ENCODE measurements around the gene AP2B1.

Gene AP2B1

DNA sequence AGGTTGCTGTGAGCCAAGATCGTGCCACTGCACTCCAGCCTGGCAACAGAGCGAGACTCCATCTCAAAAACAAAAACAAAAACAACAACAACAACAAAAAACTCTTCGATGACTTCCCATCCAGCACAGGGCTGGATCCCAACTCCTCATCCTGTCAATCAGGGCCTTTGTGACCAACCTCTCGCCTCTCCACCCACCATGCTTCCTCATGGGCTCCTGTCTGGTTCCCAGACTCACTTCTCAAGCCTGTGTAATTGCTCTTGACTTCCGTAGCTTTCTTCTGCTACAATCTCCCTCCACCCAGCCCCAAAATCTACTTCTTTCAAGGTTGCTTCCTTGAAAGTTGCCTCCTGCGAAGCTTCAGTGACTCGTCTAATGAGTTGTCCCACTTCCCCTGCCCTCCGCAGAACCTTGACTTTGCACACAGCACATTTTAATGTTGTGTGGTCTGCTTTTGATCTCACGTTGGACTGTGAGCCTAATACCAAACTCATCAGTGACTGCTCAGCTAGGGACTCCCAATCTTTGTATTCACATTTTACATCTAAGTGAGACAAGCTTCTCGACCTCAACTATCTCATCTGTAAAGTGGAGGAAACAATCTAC lies 143.4 kb downstream of the AP2B1 start:
- DNase-seq (ENCODE audit: low read depth): no peak

- DNase-seq (ENCODE audit: low read depth): no peak
These were observed 144.3 kb downstream of the AP2B1 start, which contains the start of gene RASL10B for GRCh38 chr17:35731239-35731916. Gene RASL10B (plus strand): TSS chr17:35731639. CDS start chr17:35735185, 3,546 bp downstream.

- DNase-seq (ENCODE audit: low read depth): no peak
These were observed 145.0 kb downstream of the AP2B1 start for GRCh38 chr17:35731917-35732805.

- no peak for DNase-seq (ENCODE audit: low read depth)
These were observed 145.6 kb downstream of the AP2B1 start for GRCh38 chr17:35732806-35733136.

- no peak for DNase-seq (ENCODE audit: low read depth)
These were observed 146.2 kb downstream of the AP2B1 start for GRCh38 chr17:35733366-35733765.

DNA sequence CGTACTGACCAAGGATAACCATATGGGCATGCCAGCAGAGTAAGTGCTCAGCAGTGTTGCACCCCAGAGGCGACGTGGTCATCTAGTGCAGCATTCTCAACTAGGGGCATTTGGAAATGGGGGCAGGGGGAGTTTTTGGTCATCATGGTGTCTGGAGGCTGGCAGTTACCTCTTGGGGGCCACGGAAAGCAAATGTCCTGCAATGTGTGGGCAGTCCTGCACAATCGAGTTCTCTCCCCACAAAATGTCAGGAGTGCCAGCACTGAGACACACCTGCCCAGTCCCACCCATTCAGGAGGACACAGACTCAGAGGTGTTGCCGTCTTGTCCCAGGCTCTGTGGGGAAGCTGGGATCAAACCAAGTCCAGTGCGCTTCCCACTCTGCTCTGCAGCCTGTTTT lies 147.3 kb downstream of the AP2B1 start:
- DNase-seq (ENCODE audit: low read depth): no peak

DNA sequence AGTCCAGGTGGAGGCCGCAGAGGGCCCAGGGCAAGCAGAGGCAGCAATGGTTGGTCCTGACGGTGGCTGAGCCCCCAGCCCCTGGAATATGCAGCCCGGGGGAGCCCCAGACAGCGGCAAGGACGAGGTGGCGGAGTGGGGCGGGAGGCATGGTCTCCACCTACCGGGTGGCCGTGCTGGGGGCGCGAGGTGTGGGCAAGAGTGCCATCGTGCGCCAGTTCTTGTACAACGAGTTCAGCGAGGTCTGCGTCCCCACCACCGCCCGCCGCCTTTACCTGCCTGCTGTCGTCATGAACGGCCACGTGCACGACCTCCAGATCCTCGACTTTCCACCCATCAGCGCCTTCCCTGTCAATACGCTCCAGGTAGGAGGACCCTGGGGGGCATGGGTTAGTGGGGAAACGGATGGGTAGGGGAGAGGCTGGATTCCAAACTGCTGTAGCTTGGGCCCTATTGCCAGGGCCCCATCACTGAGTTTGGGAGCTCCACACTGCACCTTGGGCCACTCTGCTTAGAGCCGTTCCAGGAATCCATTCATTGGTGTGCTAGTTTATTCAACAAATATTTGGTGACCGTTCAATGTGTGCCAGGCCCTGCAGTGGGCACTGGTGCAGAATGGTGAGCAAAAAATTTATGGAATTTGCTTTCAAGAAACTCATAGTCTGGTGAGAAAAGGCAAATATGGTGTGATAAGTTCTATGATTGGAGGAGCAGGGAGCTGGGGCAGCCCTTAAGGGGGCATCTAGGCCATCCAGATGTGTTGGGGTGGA lies 148.1 kb downstream of the AP2B1 start:
- no peak for DNase-seq (ENCODE audit: low read depth)

DNA sequence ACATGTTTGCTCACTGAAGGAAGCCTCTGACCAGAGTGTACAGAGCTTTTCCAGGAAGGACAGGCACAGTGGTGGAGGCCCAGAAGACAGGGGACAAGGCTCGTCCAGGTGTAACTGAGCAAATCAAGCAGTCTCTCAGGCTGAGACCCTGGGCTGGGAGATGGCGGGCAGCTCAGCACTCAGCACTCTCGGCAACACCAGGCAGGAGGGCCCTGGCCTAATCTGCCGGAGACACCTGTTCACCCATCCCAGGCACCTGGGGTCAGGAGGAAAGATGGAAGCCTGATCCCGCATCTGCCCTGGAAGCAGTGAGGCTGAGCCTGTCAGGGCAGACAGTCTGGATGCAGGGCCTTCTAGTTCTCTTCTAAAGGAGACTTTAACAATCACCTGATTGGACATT lies 149.1 kb downstream of the AP2B1 start:
- DNase-seq (ENCODE audit: low read depth): no peak

- no peak for DNase-seq (ENCODE audit: low read depth)
These were observed 151.5 kb downstream of the AP2B1 start for GRCh38 chr17:35738519-35739133.

DNA sequence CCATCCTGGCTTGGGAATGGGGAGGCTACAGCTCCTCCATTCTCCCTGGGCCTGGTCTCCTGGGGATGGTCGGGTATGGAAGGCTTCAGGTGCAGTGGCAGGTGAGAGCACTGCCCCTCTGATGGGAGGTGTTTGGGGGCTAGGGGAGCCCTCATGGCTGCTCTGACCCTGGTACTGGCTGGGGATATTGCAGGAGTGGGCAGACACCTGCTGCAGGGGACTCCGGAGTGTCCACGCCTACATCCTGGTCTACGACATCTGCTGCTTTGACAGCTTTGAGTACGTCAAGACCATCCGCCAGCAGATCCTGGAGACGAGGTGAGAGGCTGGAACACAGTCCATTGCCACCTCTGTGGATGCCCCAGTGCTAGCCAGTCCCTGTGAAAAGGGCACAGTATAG lies 153.1 kb downstream of the AP2B1 start:
- no peak for DNase-seq (ENCODE audit: low read depth)

DNA sequence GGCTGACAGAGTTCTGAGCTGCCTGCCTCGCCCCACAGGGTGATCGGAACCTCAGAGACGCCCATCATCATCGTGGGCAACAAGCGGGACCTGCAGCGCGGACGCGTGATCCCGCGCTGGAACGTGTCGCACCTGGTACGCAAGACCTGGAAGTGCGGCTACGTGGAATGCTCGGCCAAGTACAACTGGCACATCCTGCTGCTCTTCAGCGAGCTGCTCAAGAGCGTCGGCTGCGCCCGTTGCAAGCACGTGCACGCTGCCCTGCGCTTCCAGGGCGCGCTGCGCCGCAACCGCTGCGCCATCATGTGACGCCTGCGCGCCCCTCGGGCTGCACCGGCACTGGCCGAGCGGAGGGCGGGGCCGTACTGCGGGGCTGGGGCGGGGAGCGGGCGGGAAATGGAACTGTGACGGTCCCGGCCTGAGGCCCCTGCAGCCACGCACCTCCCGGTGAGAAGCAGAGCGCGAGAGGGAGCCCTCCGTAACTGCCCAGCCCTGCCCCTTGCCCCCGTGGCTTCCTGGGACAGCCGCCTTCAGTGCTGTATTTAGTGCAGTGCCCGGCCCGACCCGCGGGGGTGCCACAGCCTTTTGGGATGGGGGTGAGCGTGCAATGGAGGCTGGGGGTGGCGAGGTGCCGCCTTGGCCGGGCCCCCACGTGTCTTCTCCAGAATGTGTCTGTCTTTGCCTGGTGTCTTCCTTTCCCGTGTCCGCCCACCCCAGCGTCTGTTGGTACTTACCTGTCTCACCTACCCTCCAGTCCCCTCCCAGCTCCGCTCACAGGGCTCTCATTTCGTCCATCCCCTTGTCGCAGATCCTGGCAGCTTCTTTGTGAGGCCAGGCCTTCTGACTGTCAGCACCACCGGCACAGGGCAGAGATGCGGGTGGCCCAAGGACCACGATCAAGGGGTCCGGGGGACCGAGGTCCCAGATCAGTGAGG lies 154.1 kb downstream of the AP2B1 start:
- DNase-seq (ENCODE audit: low read depth): no peak

- no peak for DNase-seq (ENCODE audit: low read depth)
These were observed 155.4 kb downstream of the AP2B1 start for GRCh38 chr17:35742496-35742895.

GRCh38 chr17:35742896-35743477 lies 155.9 kb downstream of the AP2B1 start:
- no peak for DNase-seq (ENCODE audit: low read depth)

DNA sequence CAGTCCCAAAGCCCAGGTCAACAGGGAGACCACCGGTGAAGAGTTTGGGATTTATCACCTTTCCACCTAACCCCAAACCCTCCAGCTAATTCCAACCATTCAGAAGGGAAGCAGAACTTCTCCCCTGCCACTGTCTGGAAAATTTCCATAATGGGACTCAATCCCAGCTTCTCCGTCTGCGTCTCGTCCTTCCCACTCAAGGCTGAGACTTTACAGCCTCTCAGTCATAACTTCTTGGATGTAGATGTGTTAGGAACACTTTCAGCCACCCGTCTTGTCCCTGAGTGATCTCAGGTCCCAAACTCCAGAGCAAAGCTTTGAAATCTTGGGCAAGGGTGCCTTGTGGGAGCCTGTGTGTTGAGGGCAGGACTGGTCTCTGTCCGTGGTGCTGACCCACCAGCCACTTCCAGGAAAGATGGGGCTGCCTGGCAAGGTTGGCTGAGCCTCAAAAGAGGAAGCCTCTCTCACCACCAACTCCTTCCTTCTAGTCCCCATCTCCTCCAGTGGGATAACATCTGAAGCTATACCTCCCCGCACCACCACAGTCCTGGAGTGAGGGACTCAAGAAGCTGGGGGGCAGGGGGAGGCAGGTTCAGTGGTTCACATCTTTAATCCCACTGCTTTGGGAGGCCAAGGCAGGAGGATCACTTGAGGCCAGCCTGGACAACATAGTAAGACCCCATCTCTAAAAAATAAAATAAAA lies 156.7 kb downstream of the AP2B1 start:
- no peak for DNase-seq (ENCODE audit: low read depth)

- no peak for DNase-seq (ENCODE audit: low read depth)
These were observed 157.7 kb downstream of the AP2B1 start for GRCh38 chr17:35744830-35745229.

DNA sequence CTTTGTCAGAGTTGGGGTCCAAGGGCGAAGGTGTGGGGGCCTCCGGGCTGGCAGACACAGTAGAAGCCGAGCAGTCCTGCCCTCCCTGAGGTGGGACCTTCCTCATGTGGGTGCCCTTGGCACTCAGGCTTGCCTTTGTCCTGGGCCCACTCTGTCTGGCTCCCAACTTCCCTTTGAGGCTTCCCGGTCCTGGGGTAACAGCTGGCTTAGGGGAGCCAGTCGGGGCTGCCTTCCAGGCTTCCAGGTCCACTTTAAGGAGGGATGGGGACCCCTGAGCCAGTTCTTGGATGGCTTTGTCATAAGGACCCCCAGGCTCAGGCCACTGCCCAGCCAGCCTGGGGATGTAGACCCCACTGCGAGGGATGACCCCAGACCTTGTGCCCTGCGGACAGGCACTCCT lies 158.1 kb downstream of the AP2B1 start:
- DNase-seq (ENCODE audit: low read depth): no peak

DNA sequence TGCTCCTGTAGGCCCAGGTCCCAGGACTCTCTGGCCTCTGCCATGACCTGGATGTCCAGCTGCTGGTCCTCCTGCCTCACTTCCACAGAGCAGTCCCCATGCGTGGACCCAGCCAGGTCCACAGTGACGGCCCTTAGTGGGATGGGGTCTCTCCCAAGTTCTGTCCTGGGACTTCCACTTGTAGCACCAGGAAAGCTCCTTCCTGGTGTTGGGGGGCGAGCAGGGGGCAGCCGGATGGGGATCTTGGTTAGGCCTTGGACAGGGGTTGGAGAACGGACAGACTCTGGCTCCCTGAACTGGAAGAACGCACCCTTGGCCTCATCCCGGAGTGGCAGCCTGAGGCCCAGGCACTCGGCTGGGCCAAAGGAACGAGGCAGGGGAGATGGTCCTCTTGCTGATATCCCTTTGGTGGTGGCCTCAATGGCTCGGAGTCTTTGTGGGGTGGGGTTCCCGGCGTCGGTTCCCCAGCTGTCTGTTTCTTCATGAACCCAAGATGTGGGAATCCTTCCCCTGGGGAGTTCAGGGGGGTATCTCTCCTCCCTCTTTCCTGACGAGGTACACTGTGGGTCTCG lies 158.7 kb downstream of the AP2B1 start:
- DNase-seq (ENCODE audit: low read depth): no peak

GRCh38 chr17:35747540-35748017 lies 160.5 kb downstream of the AP2B1 start:
- peak; percentile 36 for DNase-seq (ENCODE audit: low read depth)

DNA sequence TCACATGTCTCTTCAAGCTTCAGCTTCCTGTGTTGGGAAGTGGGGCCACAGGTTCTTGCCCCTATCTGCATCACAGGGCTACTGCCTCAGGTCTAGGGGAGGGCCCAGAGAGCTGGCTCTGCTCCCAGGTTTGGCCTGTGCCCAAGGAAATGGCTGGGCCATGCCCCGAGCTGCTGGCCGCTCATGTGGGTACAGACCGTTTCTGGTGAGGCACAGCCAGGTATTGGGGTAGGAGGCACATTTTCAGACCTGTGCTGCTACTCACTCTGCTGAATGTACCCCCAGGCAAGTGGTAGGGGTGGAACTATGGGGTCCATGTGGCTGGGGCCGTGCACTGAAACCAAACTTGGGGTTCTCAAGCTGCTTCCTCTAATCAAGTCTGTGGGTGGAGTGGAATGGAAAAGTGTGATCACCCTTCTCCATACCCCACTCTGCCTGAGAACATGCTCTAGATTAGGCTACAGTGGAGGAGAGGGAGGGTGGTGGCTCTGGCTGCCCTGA lies 161.3 kb downstream of the AP2B1 start:
- DNase-seq (ENCODE audit: low read depth): no peak

Measured in T-helper 22 cell (primary cell).